IMR-90 (cell line): ENCODE data around the gene PTPRG.
A peak's percentile ranks its signal among the peaks of the same experiment; 100 is the strongest.

Experiments used
- CEBPB ChIP-seq: IDR thresholded peaks from 2 replicates; pipeline ENCODE4 v1.6.1; 2012; ENCODE audit warnings: low read depth, low read length, improper control_type of control experiment
- CHD1 ChIP-seq: IDR thresholded peaks from 2 replicates; pipeline ENCODE4 v1.6.1; 2012; ENCODE audit warnings: low read depth, low read length, improper control_type of control experiment
- FOS ChIP-seq: fragments of 150-350 bp; IDR thresholded peaks from 2 replicates; pipeline ENCODE4 v1.6.1; 2016; ENCODE audit warnings: low read depth, low read length
- MAFK ChIP-seq: IDR thresholded peaks from 2 replicates; pipeline ENCODE4 v1.6.1; 2012; ENCODE audit warnings: low read depth, low read length, improper control_type of control experiment
- POLR2A ChIP-seq: IDR thresholded peaks from 2 replicates; pipeline ENCODE4 v1.6.1; 2012; ENCODE audit warnings: mild to moderate bottlenecking, low read depth, low read length
- RAD21 ChIP-seq: IDR thresholded peaks from 2 replicates; pipeline ENCODE4 v1.6.1; 2012; ENCODE audit warnings: low read length, improper control_type of control experiment
- SMC3 ChIP-seq: fragments of 150-350 bp; IDR thresholded peaks from 2 replicates; pipeline ENCODE4 v1.6.1; 2016; ENCODE audit warnings: low read depth, mild to moderate bottlenecking, antibody characterized with exemption, low read length, moderate library complexity
- TF ChIP-seq, protein P1 (sequence below): conservative IDR thresholded peaks from 2 replicates; pipeline ENCODE4 v1.5.1; 2012; ENCODE audit warnings: mild to moderate bottlenecking, low read depth, low read length, improper control_type of control experiment

DNA sequence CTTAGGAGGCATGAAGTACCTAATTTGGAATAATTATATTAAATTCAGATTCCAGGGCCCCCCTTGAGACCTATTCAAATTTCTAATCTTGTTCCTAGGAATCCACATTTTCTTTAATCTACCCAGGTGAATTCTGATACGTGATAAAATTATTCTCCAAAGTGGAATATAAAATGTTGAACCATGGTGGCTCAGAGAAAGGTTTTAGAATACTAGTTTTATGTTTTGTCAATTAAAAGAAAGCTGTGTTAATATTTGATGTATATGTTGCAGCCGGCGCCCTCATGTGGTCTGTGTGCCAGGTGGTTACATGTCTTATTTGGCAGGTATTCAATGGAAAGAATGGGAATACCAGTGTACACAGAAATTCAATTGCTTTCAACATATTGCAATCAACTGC, 490.1 kb downstream of the PTPRG start:
- TF ChIP-seq, protein P1, sequence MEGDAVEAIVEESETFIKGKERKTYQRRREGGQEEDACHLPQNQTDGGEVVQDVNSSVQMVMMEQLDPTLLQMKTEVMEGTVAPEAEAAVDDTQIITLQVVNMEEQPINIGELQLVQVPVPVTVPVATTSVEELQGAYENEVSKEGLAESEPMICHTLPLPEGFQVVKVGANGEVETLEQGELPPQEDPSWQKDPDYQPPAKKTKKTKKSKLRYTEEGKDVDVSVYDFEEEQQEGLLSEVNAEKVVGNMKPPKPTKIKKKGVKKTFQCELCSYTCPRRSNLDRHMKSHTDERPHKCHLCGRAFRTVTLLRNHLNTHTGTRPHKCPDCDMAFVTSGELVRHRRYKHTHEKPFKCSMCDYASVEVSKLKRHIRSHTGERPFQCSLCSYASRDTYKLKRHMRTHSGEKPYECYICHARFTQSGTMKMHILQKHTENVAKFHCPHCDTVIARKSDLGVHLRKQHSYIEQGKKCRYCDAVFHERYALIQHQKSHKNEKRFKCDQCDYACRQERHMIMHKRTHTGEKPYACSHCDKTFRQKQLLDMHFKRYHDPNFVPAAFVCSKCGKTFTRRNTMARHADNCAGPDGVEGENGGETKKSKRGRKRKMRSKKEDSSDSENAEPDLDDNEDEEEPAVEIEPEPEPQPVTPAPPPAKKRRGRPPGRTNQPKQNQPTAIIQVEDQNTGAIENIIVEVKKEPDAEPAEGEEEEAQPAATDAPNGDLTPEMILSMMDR: peak; percentile 39
- no peak for TF ChIP-seq MAFK
- no peak for TF ChIP-seq CHD1
- TF ChIP-seq POLR2A: no peak
- no peak for TF ChIP-seq CEBPB
- peak; percentile 36; the same call in 1 of the 2 replicates for TF ChIP-seq SMC3
- TF ChIP-seq RAD21: peak; percentile 42
- no peak for TF ChIP-seq FOS
